Smooth muscle cell (in vitro differentiated cells): ENCODE results near the gene MPL. TPM values are rescaled to one million over a fixed set of nuclear protein-coding genes. Genes with fewer than 3 reads are reported as not detected.

Source experiments
- DNase-seq: peaks from one replicate; lab custom pipeline; 2025; ENCODE audit not compliant: unreplicated experiment; lab: John Stamatoyannopoulos, UW
- H2AFZ ChIP-seq: fragments of 200-600 bp; sonication (generic); 2 replicates; pipeline ENCODE4 v1.6.0; 2016; ENCODE audit warnings: antibody characterized with exemption, low read depth, mild to moderate bottlenecking
- H3F3A ChIP-seq: fragments of 200-600 bp; sonication (generic); 2 replicates; pipeline ENCODE4 v1.6.0; 2017; ENCODE audit warnings: antibody characterized with exemption, low read depth
- H3K27ac ChIP-seq: fragments of 200-600 bp; sonication (generic); 2 replicates; pipeline ENCODE4 v1.5.1; 2016; ENCODE audit warnings: low read depth, mild to moderate bottlenecking
- H3K27me3 ChIP-seq: fragments of 200-600 bp; sonication (generic); 2 replicates; pipeline ENCODE4 v1.6.1; 2016; ENCODE audit warnings: low read depth, mild to moderate bottlenecking
- H3K36me3 ChIP-seq: fragments of 200-600 bp; sonication (generic); 2 replicates; pipeline ENCODE4 v1.5.1; 2016; ENCODE audit warnings: low read depth
- H3K4me1 ChIP-seq: fragments of 200-600 bp; sonication (generic); 2 replicates; pipeline ENCODE4 v1.5.1; 2016; ENCODE audit warnings: low read depth
- H3K4me2 ChIP-seq: fragments of 200-600 bp; sonication (generic); 2 replicates; pipeline ENCODE4 v1.6.0; 2016; ENCODE audit warnings: mild to moderate bottlenecking
- H3K4me3 ChIP-seq: fragments of 200-600 bp; sonication (generic); 2 replicates; pipeline ENCODE4 v1.5.1; 2016; ENCODE audit warnings: mild to moderate bottlenecking
- H3K79me2 ChIP-seq: fragments of 200-600 bp; sonication (generic); 2 replicates; pipeline ENCODE4 v1.6.0; 2016; ENCODE audit warnings: low read depth, mild to moderate bottlenecking
- H3K9ac ChIP-seq: fragments of 200-600 bp; sonication (generic); 2 replicates; pipeline ENCODE4 v1.6.0; 2016; ENCODE audit warnings: low read depth
- H3K9me3 ChIP-seq: fragments of 200-600 bp; sonication (generic); replicated peaks from 2 replicates; pipeline ENCODE4 v1.5.1; 2016; ENCODE audit warnings: low read depth
- H4K20me1 ChIP-seq: fragments of 200-600 bp; sonication (generic); 2 replicates; pipeline ENCODE4 v1.6.0; 2016; ENCODE audit warnings: low read depth
- CTCF ChIP-seq: fragments of 200-600 bp; sonication (generic); IDR thresholded peaks from 2 replicates; pipeline ENCODE4 v1.5.1; 2017; ENCODE audit warnings: borderline replicate concordance, mild to moderate bottlenecking, antibody characterized with exemption; ENCODE audit not compliant: insufficient read depth, poor library complexity, severe bottlenecking
- WGBS: methylation state at CpG from one replicate; pipeline ENCODE4 v1.1.7; 2016; ENCODE audit warnings: low lambda C conversion rate; 5-methylcytosine and 5-hydroxymethylcytosine counted together
- polyA plus RNA-seq: library from polyadenylated mRNA; unstranded; fragments of >200 nt; fragmentation: Nextera tagmentation; extraction: Ambion mirVana; gene quantifications from 2 replicates; pipeline ENCODE4 v1.2.1, GENCODE V29; 2016
- total RNA-seq: library from RNA; depleted of rRNA; stranded (reverse); fragments of >200 nt; gene quantifications from 2 replicates; pipeline ENCODE4 v1.2.3, GENCODE V29; 2014

Gene MPL
- total and polyA plus RNA-seq, 2 experiments from 2014 or later = not detected

- no peak overlapping the region for H3K9ac ChIP-seq
- H3K79me2 ChIP-seq = no peaks in the 10 kb centered on the region
- no peak overlapping the region for H3K4me3 ChIP-seq
- DNase-seq = no peak
- H3K9me3 ChIP-seq = no peaks in the 10 kb centered on the region
- H3K4me1 ChIP-seq = peaks cover 23% of the 10 kb centered on the region
- H3K27me3 ChIP-seq = no peaks in the 10 kb centered on the region
- WGBS = 96% methylated on average over 8 of the region's 8 CpGs
- TF ChIP-seq CTCF = no peak
- H3F3A ChIP-seq = no peaks in the 10 kb centered on the region
- H3K4me2 ChIP-seq = no peak overlapping the region
- H2AFZ ChIP-seq = no peak overlapping the region
- no peaks in the 10 kb centered on the region for H3K36me3 ChIP-seq
- no peak overlapping the region for H3K27ac ChIP-seq
- no peaks in the 10 kb centered on the region for H4K20me1 ChIP-seq
Observed at GRCh38 chr1:43294761-43295160, 42.9 kb upstream of the MPL start.

- no peak overlapping the region for H3K27ac ChIP-seq
- no peak overlapping the region for H2AFZ ChIP-seq
- H3K27me3 ChIP-seq = no peaks in the 10 kb centered on the region
- H3K4me1 ChIP-seq = peaks cover 23% of the 10 kb centered on the region
- no peaks in the 10 kb centered on the region for H3K9me3 ChIP-seq
- H3K79me2 ChIP-seq = no peaks in the 10 kb centered on the region
- 62% methylated on average over 1 of the region's 1 CpG for WGBS
- H3K4me3 ChIP-seq = no peak overlapping the region
- no peaks in the 10 kb centered on the region for H3K36me3 ChIP-seq
- H4K20me1 ChIP-seq = no peaks in the 10 kb centered on the region
- H3K4me2 ChIP-seq = no peak overlapping the region
- no peak for DNase-seq
- no peaks in the 10 kb centered on the region for H3F3A ChIP-seq
- no peak for TF ChIP-seq CTCF
- no peak overlapping the region for H3K9ac ChIP-seq
Observed at GRCh38 chr1:43296207-43296606, 41.4 kb upstream of the MPL start.

GRCh38 chr1:43298055-43298454 is 39.6 kb upstream of the MPL start:
- DNase-seq = no peak
- Histone ChIP-seq H3K9me3 (no peaks in the 10 kb centered on the region), H3K4me1 (peaks cover 23% of the 10 kb centered on the region), H3K4me2 (no peak overlapping the region), H4K20me1 (no peaks in the 10 kb centered on the region), H3K27me3 (no peaks in the 10 kb centered on the region), H2AFZ (no peak overlapping the region), H3K4me3 (no peak overlapping the region), H3K36me3 (no peaks in the 10 kb centered on the region), H3K79me2 (no peaks in the 10 kb centered on the region), H3F3A (no peaks in the 10 kb centered on the region), H3K27ac (no peak overlapping the region), H3K9ac (no peak overlapping the region)
- TF ChIP-seq CTCF = no peak
- WGBS = 96% methylated on average over 1 of the region's 1 CpG

GRCh38 chr1:43299101-43299500 is 38.5 kb upstream of the MPL start:
- no peaks in the 10 kb centered on the region for H3K36me3 ChIP-seq
- H3K4me2 ChIP-seq = no peak overlapping the region
- no peaks in the 10 kb centered on the region for H3K9me3 ChIP-seq
- H3K79me2 ChIP-seq = no peaks in the 10 kb centered on the region
- no peak overlapping the region for H2AFZ ChIP-seq
- H3K4me1 ChIP-seq = peaks cover 23% of the 10 kb centered on the region
- H4K20me1 ChIP-seq = no peaks in the 10 kb centered on the region
- no peak overlapping the region for H3K9ac ChIP-seq
- H3F3A ChIP-seq = no peaks in the 10 kb centered on the region
- no peak overlapping the region for H3K27ac ChIP-seq
- no peak for DNase-seq
- TF ChIP-seq CTCF = no peak
- H3K4me3 ChIP-seq = no peak overlapping the region
- no peaks in the 10 kb centered on the region for H3K27me3 ChIP-seq
